Lower leg skin (tissue), 4 donors: ENCODE data around the gene EFHC1. TPM values are rescaled to one million over a fixed set of nuclear protein-coding genes. Genes with fewer than 3 reads are reported as not detected.
"Not testable (repeated sequence)": the region's sequence is repeated elsewhere in the genome, so short reads cannot be mapped to it uniquely, and the experiment has no call there.

Experiments used
- DNase-seq, 2 donors: peaks; one replicate each; pipeline ENCODE4 v3.0.0-alpha.2; 2019; ENCODE audit warnings: low spot score in 2 of 2
- H3K4me3 ChIP-seq: fragments of 200-600 bp; sonication (generic); 2 replicates; pipeline ENCODE4 v1.5.1; 2017; ENCODE audit warnings: mild to moderate bottlenecking, low read depth; ENCODE audit not compliant: poor library complexity, severe bottlenecking
- POLR2A ChIP-seq, 2 donors: fragments of 450-650 bp; IDR thresholded peaks; one replicate each; pipeline ENCODE4 v1.6.1; 2016 to 2017; ENCODE audit warnings: antibody characterized with exemption in 2 of 2, mild to moderate bottlenecking in 1 of 2, moderate library complexity in 1 of 2
- WGBS, 2 donors: methylation state at CpG; one replicate each; pipeline ENCODE4 v1.1.5; 2018; 5-methylcytosine and 5-hydroxymethylcytosine counted together
- intact Hi-C: fragments of 100-400 bp; cut with DNase I; formaldehyde crosslinking; loops from one replicate; pipeline ENCODE4 v1.15.0; 2023; ENCODE audit warnings: low total_unique reads
- total RNA-seq, 4 donors: library from RNA; depleted of rRNA; stranded (reverse); fragments of >200 nt; gene quantifications; one replicate each; pipeline ENCODE4 v1.1.0, GENCODE V29; 2016
- TF ChIP-seq, protein P1 (sequence below), 3 donors: fragments of 450-650 bp; IDR thresholded peaks; one replicate each; pipeline ENCODE4 v1.5.1; 2016; ENCODE audit warnings: antibody characterized with exemption in 3 of 3, mild to moderate bottlenecking in 3 of 3, moderate library complexity in 2 of 3

EFHC1 gene
- total RNA-seq, 4 donors from 2014 or later: 12.2 to 22.8 (median 18.1) TPM

DNA sequence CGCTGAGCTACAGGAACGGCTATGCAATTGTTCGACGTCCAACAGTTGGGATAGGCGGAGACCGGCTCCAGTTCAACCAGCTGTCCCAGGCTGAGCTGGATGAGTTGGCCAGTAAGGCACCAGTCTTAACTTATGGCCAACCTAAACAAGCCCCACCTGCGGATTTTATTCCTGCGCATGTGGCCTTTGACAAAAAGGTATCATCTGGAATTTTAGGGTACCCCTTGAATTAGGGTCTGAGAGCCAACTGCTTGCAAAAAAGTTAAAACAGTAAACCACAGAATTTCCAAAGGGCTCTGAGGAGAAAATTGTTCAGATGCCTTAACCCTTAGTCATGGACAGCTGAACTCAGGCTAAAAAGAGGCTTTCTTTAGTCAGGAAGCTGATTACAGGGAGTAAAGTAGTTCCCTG lies 3.8 kb downstream of the EFHC1 start:
- WGBS, 2 donors: 89 to 90% methylated on average over 8 of the region's 8 CpGs
- intact Hi-C loops: no loop called here
- DNase-seq: no peak
- no peak for TF ChIP-seq POLR2A (IDR thresholded peaks at IDR 0.05)
- TF ChIP-seq, protein P1, sequence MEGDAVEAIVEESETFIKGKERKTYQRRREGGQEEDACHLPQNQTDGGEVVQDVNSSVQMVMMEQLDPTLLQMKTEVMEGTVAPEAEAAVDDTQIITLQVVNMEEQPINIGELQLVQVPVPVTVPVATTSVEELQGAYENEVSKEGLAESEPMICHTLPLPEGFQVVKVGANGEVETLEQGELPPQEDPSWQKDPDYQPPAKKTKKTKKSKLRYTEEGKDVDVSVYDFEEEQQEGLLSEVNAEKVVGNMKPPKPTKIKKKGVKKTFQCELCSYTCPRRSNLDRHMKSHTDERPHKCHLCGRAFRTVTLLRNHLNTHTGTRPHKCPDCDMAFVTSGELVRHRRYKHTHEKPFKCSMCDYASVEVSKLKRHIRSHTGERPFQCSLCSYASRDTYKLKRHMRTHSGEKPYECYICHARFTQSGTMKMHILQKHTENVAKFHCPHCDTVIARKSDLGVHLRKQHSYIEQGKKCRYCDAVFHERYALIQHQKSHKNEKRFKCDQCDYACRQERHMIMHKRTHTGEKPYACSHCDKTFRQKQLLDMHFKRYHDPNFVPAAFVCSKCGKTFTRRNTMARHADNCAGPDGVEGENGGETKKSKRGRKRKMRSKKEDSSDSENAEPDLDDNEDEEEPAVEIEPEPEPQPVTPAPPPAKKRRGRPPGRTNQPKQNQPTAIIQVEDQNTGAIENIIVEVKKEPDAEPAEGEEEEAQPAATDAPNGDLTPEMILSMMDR (IDR thresholded peaks at IDR 0.05): no peak
- H3K4me3 ChIP-seq: no peak overlapping the region

DNA sequence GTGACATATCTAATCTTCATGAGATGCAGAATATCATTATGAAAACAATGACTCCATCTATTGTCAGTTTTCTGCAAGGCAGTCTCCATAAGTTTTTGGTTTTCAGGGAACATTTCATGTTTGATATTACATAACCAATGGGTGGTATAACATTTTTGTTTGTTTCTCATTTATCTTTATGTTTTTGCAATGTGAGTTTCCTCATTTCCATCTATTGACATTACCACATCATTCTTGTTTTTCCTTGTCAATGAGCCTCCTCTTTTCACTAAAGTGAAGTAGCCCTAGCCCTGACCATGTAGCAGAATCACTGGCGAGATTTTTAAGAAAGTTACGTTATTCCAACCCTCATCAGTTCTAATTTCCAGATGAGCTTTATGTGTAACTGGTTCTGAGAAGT lies 4.4 kb downstream of the EFHC1 start:
- no peak for DNase-seq
- no peak overlapping the region for H3K4me3 ChIP-seq
- WGBS, 2 donors: 82 to 93% methylated on average over 2 of the region's 2 CpGs
- TF ChIP-seq, protein P1 (IDR thresholded peaks at IDR 0.05): no peak
- no peak for TF ChIP-seq POLR2A (IDR thresholded peaks at IDR 0.05)
- intact Hi-C loops: no loop called here

DNA sequence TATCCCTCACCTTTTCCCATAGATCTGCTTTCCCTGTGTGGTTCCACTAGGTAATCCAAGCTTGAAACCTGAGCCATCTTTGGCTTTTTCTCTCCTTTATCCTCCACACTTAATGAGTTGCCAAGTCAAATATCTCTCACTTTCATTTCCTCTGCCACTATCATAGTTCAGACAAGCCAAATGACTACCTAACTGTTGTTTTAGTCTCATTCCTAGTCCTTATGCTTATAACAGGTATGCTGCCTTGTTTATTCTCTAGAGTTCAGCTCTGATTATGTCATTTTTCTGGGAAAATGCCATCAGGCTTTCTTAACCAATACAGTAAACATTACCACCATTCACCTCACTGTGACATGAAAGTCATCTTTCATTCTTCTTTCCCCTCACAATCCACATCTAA lies 6.5 kb downstream of the EFHC1 start:
- intact Hi-C loops: no loop called here
- TF ChIP-seq, protein P1 (IDR thresholded peaks at IDR 0.05): no peak
- no peak for DNase-seq
- H3K4me3 ChIP-seq: no peak overlapping the region

GRCh38 chr6:52433294-52433693 lies 13.2 kb downstream of the EFHC1 start:
- DNase-seq, H3K4me3 ChIP-seq: not testable (repeated sequence)
- 85 to 88% methylated on average over 3 to 4 of the region's 4 CpGs for WGBS, 2 donors
- intact Hi-C loops: loop anchor here (10.0 kb wide), 1 partner anchor 52 kb away; no protein-coding TSS in a partner anchor

DNA sequence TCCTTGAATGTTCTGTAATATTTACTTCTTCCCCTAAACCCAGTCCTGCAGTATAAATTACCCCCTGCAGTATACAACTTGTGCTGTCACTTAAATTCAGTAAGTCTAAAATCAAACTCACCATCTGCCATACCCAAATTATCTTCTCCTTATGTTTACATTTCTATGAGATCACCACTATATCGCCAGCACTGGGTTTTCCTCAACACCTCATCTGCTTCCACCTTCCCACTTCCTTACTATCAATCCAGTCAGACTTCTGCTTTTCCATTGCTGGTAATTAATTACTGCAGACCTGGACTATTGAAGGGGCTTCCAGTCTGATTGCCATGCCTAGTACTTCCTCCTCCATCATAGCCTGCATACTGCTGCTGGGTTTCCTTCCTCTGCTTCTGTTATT lies 15.2 kb downstream of the EFHC1 start:
- TF ChIP-seq, protein P1 (IDR thresholded peaks at IDR 0.05): no peak
- TF ChIP-seq POLR2A (IDR thresholded peaks at IDR 0.05): no peak

DNA sequence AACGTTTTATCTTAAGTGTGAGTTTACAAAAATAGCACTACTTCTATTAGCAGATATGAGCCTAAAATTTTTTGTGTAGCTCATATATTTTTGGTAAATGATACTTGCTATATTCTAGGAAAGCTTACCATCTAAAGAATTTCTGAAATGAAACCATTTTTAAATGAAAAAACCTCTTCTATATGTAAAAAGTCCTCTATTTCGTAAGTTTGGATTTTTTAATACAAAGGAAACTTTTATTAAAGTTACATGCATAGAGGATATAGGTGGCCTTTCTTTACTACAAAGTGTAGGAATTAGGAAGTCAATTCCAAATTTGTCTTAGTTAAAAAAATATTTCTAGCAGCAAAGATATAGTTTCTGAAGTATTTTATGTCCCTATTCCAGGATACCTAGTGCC lies 18.8 kb downstream of the EFHC1 start:
- no peak for TF ChIP-seq POLR2A (IDR thresholded peaks at IDR 0.05)
- TF ChIP-seq, protein P1 (IDR thresholded peaks at IDR 0.05): no peak
- no peak for DNase-seq
- intact Hi-C loops: loop anchor here (10.0 kb wide), 1 partner anchor 46 kb away; no protein-coding TSS in a partner anchor
- WGBS, 2 donors: 85 to 89% methylated on average over 2 of the region's 2 CpGs
- H3K4me3 ChIP-seq: no peak overlapping the region

More for the DNA sequence above, 15.2 kb downstream of the EFHC1 start:
- WGBS, 2 donors: 76 to 90% methylated on average over 1 of the region's 1 CpG
- no peak for DNase-seq
- H3K4me3 ChIP-seq: no peak overlapping the region
- intact Hi-C loops: loop anchor here (10.0 kb wide), 1 partner anchor 49 kb away; no protein-coding TSS in a partner anchor
